ENCODE data around the gene NHSL1. TPM values are rescaled to one million over a fixed set of nuclear protein-coding genes. Genes with fewer than 3 reads are reported as not detected.
A peak's percentile ranks its signal among the peaks of the same experiment; 100 is the strongest.

Gene NHSL1
- total and polyA plus RNA-seq, 2 of the 8 experiments (the other 6 are each of a cell fraction or from before 2014, with no cell fraction given): 7.2 to 32.4 TPM

- TF ChIP-seq TAF7 (optimal IDR thresholded peaks at IDR 0.05; ENCODE audit: borderline replicate concordance, low read depth, low read length) (no peak), CBX8 (IDR thresholded peaks at IDR 0.05; ENCODE audit: borderline replicate concordance, low read depth, low read length) (no peak), MAFK (IDR thresholded peaks at IDR 0.05; ENCODE audit: low read depth, low read length) (no peak), EZH2 (IDR thresholded peaks at IDR 0.05; ENCODE audit: low read depth, low read length, severe bottlenecking) (no peak), ATF2 (IDR thresholded peaks at IDR 0.05; ENCODE audit: low read length) (no peak), CTBP2 (IDR thresholded peaks at IDR 0.05; ENCODE audit: borderline replicate concordance, insufficient read depth, insufficient read length, low read length) (no peak), MAX (IDR thresholded peaks at IDR 0.05) (no peak)
Measured at GRCh38 chr6:138372711-138373463, 126.4 kb downstream of the NHSL1 start (continued).

Small RNA genes within 50 kb of the gene (microRNA-seq; reads per million reads assigned to microRNA genes)
- 0.69 to 1.0 reads per million in 2 experiments for gene MIR3145 (ENCODE audit: borderline microRNAs expressed in 2 of 2, borderline number of aligned reads in 2 of 2, borderline replicate concordance in 1 of 2)

Small RNA genes within 50 kb of the gene (small RNA-seq; reads per million reads assigned to genes)
- gene AL031003.1 (ENCODE audit: insufficient read depth): not detected
- not detected for gene AL391669.1 (ENCODE audit: insufficient read depth)
- gene MIR3145 (ENCODE audit: insufficient read depth): 5.3 reads per million, percentile 64 among the genes with 10 or more reads in this experiment

Other genes with a start within 250 kb of the NHSL1 start
- not detected in 2 replicates for gene SMIM28, start 121.6 kb downstream of the NHSL1 start, total RNA-seq (2021; fragmentation: NEBNext Ultra II Directional; extraction: Animal tissue kit (Norgen Biotek cat#: 25700))
- gene SMIM28, start 121.6 kb downstream of the NHSL1 start, polyA plus RNA-seq (2011; rRNA removed): not detected in 2 replicates
- gene HEBP2, start 95.3 kb downstream of the NHSL1 start, total RNA-seq (2021; fragmentation: NEBNext Ultra II Directional; extraction: Animal tissue kit (Norgen Biotek cat#: 25700)): 37.9 and 42.8 TPM in 2 replicates
- 6.5 and 12.0 TPM in 2 replicates for gene HEBP2, start 95.3 kb downstream of the NHSL1 start, polyA plus RNA-seq (2011; rRNA removed)